SKM-1 treated with dmso at 0.1 percent for 144 hours (cell line): ENCODE data around the gene PHETA2.

Source experiments
- DNase-seq: peaks from one replicate; lab custom pipeline; 2025; ENCODE audit not compliant: unreplicated experiment; lab: John Stamatoyannopoulos, UW

Gene PHETA2, protein sequence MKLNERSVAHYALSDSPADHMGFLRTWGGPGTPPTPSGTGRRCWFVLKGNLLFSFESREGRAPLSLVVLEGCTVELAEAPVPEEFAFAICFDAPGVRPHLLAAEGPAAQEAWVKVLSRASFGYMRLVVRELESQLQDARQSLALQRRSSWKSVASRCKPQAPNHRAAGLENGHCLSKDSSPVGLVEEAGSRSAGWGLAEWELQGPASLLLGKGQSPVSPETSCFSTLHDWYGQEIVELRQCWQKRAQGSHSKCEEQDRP

DNA sequence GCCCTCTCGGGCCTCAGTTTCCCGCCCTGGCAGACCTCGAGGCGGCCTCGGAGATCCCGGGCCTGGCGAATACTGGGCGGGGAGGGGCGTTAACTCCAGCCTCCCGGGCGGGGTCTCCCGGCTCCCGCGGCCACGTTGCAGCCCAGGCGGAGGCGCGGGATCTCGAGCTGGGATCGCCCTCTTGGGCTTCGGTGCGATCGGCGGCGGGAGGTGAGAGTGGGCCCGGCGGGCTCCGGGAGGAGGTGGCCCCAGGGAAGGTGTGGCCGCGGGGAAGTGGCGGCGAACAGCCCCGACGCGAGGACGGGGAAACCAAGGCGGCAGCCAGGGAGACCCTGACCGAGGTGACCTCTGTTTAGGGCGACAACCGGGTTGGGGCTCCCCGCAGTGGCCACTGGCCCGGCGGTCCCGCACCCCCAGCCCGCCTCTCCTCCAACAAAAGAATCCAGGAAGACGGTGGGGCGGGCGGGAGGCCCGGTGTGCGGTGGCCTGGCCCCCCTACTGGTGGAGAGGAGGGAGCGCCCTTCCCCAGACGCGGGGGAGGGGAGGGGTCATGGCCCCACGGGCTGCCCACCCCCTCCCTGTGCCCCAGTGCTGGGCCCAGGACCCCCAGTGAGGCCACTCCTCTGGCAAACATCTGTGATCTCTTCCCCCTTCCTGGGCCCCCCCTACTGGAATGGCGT, at the start of gene PHETA2:
Gene PHETA2, plus strand, starts transcription at position 117 of the 680 bp plus-strand sequence. CDS start 3,046 bp downstream, outside the sequence.
- DNase-seq = no peak

DNA sequence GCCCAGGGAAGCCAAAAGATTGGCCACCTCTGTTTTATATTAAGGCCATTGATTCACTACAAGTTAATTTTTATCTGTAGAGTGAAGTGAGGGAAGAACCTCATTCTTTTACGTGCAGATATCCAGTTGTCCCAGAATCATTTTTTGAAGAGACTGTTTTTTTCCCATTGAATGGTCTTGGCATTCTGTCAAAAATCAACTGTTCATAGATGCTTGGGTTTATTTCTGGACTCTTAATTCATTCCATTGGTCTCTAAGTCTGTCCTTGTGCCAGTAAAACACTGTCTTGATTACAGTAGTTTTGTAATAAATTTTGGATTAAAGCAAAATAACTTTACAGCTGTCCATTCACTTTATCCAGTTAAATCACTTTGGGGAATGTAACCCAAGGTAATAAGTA, 48.6 kb upstream of the PHETA2 start:
- DNase-seq = no peak

DNA sequence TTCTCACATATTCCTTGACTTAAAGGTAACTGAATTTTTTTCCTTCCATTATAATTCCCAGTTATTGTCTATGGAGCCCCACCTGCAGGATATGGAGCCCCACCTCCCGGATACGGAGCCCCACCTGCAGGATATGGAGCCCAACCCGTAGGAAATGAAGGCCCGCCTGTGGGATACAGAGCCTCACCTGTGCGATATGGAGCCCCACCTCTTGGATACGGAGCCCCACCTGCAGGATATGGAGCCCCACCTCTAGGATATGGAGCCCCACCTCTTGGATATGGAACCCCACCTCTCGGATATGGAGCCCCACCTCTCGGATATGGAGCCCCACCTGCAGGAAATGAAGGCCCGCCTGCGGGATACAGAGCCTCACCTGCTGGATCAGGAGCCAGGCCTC, 47.3 kb upstream of the PHETA2 start:
- no peak for DNase-seq

DNA sequence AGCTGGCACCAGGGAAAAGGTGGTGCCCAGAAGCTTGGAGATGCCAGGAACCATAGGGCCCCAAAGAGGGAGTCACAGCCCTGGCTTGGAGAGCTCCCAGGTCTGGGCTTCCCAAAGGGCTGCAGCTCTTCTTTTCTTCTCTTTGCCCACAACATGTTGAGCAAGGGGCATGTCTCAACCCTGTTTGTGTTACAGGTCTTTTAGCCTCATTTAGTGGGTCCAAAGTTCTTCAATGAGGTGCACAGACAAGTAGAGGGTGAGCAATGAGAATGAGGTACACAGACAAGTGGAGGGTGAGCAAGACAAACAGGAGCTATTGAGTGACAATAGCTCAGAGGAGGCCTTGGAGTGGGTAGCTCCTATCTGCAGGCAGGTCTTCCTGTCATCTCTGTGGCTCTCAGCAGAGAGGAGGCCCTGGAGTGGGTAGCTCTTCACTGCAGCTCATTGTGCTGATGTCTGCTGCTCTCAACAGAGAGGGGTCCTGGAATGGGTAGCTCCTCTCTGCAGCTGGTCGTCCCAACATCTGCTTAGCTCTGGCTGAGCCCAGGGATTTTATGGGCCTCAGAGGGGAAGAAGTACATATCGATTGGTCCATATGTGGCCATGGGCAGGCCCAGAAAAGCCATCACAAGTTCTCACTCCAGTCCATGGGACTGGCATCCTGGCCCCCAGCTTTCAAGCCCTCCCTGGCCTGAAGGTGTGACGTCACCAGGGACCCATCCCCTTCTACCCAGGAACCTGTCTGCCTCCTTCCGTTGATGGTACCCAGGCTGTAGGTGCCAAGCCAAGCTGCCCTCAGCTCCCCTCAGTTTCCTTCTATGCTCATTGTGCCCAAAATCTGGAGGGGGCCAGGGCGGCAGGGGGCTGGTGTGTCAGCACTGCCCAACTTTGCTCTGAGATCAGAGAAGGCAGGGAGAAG, 40.5 kb upstream of the PHETA2 start:
- no peak for DNase-seq

DNA sequence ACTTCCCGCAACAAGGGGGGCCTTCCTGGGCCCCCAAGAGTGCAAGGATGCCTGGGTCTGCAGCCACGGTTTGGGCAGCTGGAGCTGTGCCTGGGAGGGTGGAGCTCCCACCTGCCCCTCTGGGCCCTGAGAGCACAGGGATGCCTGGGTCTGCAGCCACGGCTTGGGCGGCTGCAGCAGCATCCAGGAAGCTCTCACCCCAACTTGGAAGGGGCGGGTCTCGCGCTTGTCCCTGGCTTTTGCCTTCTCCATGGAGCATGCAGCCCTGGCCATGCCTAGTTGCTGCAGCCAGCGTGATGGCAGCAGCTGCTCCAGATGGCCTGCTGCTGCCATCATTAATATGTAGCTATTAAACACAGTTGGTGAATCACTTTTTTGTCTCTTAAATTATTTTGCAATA, 38.8 kb upstream of the PHETA2 start:
- DNase-seq = no peak

DNA sequence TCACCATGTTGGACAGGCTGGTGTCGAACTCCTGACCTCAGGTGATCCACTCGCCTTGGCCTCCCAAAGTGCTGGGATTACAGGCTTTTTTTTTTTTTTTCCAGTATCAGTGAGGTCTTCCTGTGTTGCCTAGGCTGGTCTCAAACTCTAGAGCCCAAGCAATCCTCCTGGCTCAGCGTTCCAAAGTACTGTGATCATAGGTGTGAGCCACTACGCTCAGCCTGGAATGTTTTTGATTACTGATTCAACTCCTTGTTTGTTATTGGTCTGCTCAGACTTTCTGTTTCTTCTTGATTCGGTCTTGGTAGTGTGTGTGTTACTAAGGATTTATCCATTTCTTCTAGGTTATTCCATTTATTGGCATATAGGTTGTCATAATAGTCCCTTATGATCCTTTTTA, 34.8 kb upstream of the PHETA2 start:
- no peak for DNase-seq

DNA sequence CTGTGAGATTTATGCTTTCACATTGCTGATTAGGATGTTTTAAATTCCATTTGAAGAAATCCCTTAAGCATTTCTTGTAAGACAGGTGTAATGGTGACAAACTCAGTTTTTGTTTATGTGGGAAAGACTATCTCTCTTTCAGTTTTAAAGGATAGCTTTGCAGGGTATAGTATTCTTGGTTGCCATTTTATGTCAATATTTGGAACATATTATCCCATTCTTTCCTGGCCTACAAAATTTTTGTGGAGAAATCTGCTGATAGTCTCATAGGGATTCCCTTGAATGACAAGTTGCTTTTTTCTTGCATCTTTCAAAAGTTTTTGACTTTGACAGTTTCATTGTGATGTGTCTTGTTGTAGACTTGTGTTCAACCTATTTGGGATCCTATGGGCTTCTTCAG, 32.3 kb upstream of the PHETA2 start:
- no peak for DNase-seq

DNA sequence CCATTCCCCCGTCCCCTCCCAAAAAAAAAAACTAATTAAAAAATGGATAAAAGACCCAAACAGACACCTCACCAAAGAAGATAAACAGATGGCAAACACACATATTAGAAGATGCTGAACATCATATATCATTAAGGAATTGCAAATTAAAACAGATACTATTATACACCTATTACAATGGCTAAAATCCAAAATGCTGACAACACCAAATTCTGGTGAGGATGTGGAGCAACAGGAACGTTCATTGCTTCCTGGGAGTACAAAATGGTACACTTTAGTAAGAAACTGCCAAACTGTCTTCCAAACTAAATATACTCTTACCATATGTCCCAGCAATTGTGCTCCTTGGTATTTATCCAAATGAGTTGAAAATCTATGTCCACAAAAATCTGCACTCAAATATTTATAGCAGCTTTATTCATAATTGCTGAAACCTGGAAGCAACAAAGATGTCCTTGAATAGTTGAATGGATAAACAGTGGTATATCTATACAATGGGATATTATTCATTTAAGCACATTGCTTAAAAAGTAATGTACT, 23.3 kb upstream of the PHETA2 start:
- DNase-seq = no peak

DNA sequence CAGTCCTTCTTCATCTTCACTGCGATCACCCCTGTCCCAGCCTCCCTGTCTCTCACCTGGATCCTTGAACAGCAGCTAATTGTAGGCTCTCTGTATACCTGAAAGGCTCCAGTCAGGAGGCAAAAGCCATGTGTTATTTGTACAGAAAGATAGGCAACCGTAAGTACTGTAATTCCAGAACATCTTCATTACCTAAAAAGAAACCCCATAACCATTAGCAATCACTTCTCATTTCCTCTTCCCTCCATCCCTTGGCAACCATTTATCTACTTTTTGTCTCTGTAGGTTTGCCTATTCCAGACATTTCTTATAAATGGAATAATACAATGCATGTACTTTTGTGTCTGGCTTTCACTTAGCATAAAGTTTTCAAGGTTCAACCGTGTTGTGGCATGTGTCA, 21.3 kb upstream of the PHETA2 start:
- no peak for DNase-seq

DNA sequence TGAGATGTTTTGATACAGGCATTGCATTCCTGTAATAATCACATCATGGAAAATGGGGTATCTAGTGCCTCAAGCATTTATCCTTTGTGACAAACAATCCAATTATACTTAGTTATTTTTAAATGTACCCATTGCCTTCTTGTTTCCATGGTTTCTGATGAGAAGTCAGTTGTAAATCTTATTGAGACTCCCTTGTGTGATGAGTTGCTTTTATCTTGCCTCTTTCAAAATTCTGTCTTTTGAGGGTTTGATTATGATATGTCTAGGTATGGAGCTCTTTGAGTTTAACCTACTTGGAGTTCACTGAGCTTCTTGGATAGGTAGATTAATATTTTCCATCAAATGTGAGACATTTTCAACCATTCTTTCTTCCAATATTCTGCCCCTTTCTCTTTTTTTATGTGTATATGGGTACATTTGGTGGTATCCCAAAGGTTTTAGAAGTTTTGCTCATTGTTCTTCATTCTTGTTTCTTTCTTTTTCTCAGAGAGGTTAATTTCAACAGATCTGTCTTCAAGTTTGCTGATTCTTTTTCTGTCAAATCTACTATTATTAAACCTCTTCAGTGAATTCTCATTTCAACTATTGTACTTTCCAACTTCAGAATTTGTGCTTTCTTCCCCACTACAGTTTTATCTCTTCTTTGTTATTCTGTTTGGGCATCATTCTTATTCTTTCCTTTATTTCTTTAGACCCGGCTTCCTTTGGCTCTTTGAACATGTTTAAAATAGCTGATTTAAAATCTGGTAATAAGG, 17.1 kb upstream of the PHETA2 start:
- DNase-seq = no peak

DNA sequence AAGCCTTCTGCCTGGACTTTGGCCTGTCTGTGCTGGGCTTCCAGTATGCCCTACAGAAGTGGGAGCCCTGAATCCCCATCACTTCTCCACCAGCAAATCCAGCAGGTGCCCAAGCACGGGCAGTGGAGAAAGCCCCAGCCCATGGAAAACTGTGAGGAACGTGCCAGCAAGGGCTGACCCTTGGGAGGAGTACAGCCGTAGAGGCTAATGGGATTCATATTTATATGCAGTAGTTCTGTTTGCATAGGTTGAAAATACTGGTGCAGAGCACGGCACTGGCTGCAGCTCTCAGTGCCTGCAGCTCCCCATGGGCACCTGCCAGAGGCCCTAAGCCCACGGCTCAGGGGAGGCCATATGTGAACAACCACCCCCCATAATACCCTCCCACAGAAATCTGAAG, 13.6 kb upstream of the PHETA2 start:
- no peak for DNase-seq

DNA sequence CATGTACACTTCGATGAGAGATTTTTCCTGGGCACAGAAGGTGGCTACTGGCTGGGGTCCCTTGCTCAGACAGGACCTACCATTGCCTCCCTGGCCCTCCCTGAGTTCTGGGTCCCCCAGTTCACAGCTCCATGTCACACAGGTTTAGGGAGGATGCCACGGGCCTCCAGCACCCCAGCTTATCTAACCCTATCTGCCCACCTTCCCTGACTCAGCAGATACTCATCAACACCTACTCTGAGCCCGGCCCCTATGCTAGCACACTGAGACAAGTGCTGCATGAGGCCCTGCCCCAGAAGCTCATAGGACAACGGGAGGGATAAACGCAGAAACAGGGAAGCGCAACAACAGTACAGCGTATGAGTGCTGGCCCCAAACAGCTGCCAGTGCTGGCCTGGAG, 13.0 kb upstream of the PHETA2 start:
- no peak for DNase-seq

DNA sequence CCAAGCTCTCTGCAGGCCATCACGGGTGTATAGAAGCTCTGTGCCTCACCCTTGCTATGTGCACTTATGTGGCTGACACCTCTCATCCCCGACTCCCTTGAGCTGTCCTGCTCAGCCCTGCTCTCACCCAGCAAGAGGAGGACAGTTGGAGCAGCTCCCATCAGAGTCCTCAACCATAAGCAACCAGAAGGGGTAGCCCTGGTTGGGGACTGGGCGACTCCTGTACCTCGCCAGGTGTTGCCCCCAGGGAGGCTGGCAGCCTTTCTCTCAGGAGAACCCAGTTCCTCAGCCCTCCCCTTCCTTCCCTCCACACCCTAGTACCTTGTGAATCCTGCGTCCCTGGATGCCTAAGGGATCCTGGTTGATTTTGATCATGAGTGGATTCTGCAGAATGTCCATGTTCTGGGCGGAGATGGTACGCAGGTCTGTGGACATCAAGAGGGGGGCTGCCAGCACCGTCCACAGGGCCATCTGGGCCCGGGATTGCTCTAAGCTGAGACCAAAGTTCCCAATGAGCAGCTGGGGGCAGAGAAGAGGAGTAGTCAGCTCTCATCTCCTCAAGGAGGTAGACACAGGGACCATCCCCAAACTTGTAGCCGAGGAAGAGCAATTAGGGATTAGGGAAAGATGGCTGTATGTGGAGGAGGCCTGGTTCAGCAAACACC, 11.4 kb upstream of the PHETA2 start:
- DNase-seq = no peak

DNA sequence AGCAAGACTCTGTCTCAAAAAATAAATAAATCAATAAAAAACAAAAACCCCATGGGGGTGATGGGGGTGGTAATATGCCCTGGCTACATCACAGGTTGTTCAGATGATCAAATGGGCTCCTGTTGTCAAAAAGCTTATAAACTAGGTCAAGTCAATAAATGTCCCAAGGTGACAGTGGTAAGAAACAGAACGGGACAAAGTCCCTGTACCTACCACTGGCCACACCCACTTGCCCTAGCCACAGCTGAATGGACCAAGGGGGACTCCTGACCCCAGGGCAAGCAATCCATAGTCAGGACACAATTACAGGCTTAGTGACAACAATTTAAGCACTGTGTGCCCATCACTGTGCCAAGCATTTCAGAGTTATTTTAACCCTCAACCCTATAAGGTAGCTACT, 9.4 kb upstream of the PHETA2 start:
- DNase-seq = no peak

DNA sequence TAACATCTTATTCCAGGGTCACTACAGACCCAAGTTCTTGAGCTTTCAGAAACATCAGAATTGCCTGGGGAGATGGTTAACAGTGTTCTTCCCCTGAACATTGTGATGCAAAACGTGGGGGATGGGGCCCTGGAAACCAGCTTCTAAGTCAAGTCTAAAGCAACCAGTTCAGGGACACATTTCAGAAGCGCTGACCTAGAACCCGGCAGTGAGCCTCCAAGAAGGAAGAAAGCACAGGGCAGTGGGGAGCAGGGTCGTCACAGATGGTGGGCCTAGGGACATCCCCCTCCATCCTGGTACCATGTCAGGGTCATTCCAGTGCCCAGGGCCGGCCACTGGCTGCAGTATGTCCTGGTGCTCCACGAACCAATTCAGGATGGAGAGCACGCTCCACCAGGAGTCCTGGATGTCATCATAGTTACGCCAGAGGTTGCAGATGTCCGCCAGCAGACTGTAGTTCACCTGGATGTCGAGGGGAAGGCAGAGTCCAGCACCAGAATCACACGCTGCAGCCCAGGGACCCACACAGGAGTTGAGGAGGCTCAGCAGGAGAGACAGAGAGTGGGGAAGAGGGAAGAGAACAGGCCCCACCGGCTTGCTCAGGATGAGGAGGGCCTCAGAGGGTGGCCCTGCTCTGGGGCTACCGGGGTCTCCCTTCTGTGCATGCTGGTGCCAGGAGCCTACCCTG, 8.5 kb upstream of the PHETA2 start:
- DNase-seq = no peak

DNA sequence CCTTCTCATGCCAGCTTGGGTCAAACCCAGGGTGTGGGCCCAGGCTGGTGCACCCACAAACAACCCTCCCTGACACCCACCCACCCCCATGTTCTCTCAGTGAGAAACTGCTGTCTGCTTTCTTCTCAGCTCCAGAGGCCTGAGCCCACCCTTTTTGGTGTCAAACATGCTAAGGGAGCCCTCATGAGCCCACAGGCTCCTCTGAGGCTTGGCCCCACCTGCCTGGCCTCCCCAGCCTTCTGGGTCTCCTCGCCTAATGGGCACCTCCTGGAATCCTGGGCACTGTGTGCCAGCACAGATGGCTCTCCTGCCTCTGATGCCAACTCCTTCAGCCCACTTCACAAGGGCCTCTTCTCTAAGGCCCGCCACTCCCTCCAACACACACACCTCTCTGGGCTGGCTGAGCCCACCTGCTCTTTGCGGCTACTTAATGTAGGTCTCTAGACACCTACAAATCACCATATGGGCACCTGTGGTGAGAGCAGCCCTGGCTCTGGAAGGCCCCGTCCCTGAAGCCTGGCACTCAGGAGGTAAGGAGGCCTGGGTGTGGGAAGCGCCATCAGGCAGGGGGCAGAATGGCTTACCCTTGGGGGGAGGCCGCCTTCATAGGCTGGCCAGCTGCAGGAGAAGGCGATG, 7.8 kb upstream of the PHETA2 start:
- no peak for DNase-seq

DNA sequence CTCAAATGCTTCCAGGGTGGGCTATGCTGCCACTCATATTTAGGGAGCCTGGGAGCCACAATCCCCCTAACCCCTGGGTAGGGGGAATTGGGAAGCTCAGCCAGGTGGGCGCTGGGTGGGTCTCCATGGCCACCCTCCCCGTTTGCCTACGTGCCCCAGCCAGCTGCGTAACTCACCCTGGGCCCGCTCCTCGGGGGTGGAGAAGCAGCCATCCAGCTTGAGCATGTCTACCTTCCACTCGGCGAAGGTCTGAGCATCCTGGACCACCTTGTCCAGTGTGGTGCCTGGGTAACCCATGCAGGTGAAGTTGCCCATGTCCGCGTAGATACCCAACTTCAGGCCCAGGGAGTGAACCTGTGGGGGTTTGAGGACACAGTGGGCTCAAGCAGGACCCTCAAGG, 7.1 kb upstream of the PHETA2 start:
- DNase-seq = no peak

DNA sequence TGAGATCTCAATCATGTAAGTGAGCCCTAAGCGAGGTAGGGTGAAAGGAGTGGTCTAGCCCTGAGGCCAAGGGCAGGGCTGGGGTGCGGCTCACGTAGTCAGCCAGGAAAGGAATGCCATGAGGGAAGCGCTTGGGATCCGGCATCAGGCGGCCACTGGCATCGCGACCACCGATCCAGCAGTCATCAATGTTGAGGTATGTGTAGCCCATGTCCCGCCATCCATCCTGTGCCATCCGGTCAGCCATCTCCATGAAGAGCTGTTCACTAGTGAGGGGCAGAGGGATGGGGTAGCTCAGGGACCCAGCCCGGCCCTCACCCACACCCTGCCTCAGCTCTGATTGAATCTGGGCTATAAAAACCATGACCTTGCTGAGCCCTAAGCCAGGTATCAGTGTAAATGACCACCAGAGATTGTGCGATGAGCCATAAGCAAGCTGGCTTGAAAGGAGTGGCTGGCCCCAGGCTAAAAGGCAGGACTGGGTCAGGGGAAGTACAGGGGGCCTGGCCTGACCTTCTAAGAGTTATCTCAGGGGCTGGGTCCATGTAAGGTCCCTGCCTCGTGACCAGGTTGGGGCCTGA, 6.3 kb upstream of the PHETA2 start:
- no peak for DNase-seq

DNA sequence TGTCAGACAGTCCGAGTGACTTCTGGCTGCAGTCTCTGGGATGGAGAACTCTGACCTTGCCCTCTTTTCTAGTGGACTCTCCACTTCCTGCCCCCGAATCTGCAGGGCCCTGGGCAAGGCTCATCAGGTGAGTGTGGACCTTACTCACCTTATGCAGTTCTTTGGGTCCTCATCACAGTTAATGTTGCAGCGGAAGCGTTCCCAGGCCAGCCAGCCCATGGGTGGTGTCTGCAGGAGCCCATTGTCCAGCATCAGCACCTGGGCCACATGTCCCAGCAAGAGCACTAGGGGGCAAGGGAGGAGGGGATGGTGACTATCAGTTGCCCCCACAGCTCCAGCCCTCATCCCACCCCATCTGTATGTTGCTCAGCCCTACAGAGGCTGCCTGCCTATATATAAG, 5.8 kb upstream of the PHETA2 start:
- DNase-seq = no peak
